NCI-H187 treated with DMSO at 0.1 percent for 48 hours (cell line): ENCODE results near the gene LMBRD1.
"Not testable (repeated sequence)": the region's sequence is repeated elsewhere in the genome, so short reads cannot be mapped to it uniquely, and the experiment has no call there.

Experiments
- DNase-seq: peaks from one replicate; lab custom pipeline; 2025; lab: John Stamatoyannopoulos, UW

The LMBRD1 gene

DNA sequence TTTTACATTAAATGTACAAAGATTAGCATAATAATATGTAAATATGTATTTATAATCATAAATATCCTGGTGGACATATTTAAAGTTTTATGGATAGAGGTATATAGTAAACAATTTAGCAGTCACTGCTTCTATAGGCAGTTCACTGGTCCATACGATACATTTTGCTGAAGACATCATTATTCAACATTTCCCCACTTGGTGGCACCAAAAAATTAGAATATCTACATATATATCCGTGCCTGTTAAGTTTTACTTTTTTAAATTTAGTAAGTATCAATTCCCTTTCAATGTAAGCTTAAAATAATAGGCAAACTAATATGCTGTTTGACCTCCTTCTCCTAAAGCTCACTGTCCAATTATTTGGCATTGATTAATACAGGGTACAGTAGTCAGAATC, 64.2 kb downstream of the LMBRD1 start:
- DNase-seq, result no peak

DNA sequence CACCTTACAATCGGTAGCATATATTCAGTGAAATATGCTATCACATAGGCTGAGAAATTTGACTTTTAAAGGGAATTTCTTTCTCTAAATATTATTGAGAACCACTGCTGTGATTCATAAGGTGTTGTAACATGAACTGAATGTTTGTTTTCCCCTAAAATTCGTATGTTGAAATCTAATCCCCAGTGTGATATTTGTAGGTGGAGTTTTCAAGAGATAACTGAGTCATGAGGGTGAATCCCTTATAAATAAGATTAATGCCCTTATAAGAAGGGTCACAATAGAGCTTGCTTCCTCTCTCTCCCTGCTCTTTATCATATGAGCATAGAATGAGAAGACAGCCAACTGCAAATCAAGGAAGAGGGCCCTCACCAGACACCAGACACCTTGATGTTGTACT, 64.8 kb downstream of the LMBRD1 start:
- no peak for DNase-seq

GRCh38 chr6:69729870-69730449, 66.8 kb downstream of the LMBRD1 start:
- no peak for DNase-seq

- no peak for DNase-seq
Observed at GRCh38 chr6:69722683-69723082, 74.1 kb downstream of the LMBRD1 start.

DNA sequence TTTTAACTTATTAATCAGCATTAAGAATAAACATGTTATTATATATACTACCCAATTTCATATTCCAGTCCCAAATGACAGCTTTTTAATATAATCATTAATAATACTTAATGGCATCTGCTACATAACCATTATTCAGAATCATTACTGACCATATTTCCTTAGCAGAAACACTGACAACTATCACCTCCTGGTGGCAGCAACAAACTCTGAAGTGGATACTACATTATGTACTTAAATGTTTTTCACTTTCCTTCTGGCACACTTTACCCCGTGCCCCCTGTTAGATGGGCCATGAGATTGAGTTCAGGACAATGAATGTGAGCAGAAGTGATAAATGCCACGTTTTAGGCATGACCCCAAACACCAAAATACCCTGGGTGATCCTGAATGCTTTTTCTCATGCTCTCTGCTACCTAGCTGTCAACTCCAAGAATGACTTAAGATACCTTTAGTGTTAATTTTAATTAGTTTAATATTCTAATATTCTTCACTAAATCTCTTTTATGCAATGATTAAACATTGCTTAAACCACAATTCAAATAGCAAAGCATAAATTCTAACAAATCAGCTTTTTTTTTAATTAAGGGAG, 77.1 kb downstream of the LMBRD1 start:
- DNase-seq, result no peak

DNA sequence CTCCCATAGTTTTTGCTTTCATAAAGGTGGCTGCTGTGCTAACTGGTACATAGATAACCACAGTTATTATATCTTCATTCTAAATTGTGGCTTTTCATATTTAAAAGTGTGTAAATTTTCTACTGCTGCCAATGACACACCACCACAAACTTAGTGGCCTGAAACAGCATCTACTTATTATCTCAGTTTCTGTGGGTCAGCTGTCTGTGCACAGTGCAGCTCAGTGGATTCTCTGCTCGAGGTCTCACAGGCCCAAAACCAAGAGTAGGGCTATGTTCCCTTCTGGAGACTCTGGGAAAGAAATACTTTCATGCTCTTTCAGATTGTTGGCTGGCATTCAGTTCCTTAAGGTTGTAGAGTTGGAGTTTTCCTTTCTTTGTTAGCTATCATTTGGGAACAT, 90.1 kb downstream of the LMBRD1 start:
- DNase-seq, result no peak

GRCh38 chr6:69705954-69706353, 90.9 kb downstream of the LMBRD1 start:
- DNase-seq, result no peak

DNA sequence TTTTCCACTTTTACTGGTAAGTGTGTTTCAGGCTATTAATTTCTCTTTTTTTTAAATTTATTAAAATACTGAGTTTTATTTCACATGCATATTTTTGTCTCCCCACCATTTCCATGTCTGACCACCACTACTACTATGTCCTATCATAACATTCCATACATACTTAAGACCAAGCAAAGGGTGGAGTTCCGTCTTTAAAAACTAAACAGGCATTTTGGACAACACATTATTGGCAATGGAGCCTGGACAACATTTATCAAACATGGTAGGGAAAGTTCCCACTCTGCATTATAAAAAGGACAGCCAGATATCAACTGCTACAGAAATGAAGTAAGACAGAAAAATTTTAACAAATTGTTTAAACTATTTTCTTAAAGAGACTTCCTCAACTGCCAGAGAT, 91.9 kb downstream of the LMBRD1 start:
- no peak for DNase-seq

DNA sequence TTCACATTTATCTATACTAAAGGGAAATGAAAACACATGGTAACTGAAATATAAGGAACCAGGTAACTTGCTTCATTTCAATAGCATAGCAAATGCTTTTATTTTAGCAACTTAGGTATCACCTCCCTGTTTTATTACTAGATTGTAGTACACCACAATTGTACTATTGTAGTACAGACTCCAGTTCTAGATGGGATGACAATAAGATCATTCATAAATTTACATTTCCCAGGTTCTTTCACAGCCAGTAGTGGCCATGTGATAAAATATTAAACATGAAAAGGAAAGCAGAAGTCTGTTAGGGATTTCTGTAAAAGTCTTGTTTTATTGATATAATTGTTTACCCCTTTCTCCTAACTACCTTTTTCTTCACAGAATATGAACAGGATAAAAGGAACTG, 97.2 kb downstream of the LMBRD1 start:
- no peak for DNase-seq

- DNase-seq, result no peak
Observed at GRCh38 chr6:69696273-69696672, 100.5 kb downstream of the LMBRD1 start.

GRCh38 chr6:69693762-69694161, 103.0 kb downstream of the LMBRD1 start:
- DNase-seq, result no peak

DNA sequence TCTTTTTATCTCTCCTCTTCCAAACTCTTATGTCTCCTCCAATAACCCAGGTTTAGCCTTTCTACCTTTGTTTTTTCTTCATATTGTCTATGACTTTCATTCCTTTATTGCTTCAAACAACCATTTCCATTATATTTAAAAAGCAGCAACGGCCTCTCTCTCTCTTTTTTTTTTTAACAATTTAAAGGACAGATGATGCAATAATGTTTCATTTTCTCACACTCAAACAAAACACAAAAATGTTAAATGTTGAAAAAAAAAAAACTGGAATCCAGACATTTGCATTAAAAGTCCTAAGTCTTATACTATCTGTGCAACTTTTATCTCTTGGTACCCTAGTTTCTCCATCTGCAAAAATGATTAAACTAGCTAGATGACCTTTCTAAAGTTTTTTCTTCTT, 105.8 kb downstream of the LMBRD1 start:
- no peak for DNase-seq

GRCh38 chr6:69680302-69680701, 116.5 kb downstream of the LMBRD1 start:
- DNase-seq, result no peak

DNA sequence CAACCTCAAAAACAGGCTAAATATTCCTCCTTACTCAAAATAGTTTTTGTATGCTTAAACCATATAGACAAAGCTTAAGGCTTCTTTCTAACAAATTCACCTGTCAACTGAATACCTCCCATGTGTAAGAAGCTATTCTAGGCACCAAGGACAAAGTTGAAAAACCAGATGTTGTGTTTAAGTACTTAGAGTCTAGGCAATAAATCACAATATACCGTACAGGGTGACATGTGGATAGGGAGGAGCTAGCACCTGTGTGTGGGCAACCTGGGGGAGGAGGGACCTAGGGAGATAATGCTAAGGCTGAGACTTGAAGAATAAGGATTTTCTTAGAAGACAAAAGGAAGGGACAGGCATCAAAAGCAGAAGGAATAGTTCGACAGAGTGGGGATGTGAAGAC, 123.5 kb downstream of the LMBRD1 start:
- DNase-seq, result no peak

GRCh38 chr6:69668916-69669315, 127.9 kb downstream of the LMBRD1 start:
- DNase-seq, result no peak

GRCh38 chr6:69666779-69667178, 130.0 kb downstream of the LMBRD1 start:
- DNase-seq, result not testable (repeated sequence)

- DNase-seq, result no peak
Observed at GRCh38 chr6:69665437-69665836, 131.4 kb downstream of the LMBRD1 start.

DNA sequence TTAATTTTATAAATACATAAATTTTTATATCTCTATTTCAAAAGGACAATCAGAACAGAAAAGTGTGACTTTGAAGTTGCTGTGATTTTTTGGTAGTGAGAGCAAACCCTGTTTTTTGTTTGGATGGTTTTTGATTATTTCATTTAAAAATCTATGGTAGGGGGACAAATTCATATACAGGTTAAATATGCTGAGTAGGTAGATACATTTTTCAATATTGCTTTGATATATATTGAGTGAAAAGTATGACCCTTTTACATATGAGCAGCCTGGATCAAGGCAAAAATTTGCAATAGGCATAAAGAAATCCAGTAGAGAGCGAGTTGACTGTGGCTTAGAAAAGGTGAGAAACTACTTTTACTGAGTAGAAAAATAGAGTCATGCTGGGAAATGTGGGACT, 132.3 kb downstream of the LMBRD1 start:
- no peak for DNase-seq

- no peak for DNase-seq
Observed at GRCh38 chr6:69663215-69663614, 133.6 kb downstream of the LMBRD1 start.

DNA sequence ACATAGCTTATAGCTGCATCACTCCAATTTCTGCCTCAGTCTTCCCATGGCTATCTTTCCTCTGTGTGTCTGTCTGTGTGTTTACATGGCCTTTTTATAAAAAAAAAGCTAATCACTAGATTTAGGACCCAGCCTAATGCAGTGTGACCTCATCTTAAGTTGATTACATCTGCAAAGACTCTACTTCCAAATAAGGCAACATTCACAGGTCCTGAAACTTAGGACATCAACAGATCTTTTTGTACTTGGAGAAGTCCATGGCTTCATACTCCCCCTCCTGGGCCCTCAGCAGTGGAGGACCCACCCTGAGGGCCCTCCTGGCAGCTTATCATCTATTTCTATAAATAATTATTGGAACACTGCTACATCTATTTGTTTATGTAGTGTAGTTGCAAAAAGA, 146.1 kb downstream of the LMBRD1 start:
- DNase-seq, result no peak

- no peak for DNase-seq
Observed at GRCh38 chr6:69647726-69648125, 149.1 kb downstream of the LMBRD1 start.

DNA sequence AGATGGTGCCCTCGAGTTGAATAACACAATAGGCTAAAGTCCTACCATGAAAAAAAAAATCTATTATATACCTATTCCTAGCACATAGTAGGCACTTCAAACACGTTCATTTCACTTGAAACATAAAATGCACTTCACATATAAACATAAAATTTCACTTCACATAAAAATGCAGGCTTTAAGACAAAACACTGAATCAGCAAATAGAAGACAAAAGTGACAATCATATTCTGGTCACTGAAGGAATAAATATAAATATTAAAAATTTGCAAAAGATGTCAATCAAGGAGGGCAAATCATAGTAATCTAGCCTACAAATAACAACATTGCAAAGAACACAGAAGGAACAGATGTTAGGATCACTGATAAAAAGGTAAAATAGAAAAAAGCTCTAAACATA, 153.1 kb downstream of the LMBRD1 start:
- no peak for DNase-seq

GRCh38 chr6:69632932-69633331, 163.9 kb downstream of the LMBRD1 start:
- DNase-seq, result no peak

DNA sequence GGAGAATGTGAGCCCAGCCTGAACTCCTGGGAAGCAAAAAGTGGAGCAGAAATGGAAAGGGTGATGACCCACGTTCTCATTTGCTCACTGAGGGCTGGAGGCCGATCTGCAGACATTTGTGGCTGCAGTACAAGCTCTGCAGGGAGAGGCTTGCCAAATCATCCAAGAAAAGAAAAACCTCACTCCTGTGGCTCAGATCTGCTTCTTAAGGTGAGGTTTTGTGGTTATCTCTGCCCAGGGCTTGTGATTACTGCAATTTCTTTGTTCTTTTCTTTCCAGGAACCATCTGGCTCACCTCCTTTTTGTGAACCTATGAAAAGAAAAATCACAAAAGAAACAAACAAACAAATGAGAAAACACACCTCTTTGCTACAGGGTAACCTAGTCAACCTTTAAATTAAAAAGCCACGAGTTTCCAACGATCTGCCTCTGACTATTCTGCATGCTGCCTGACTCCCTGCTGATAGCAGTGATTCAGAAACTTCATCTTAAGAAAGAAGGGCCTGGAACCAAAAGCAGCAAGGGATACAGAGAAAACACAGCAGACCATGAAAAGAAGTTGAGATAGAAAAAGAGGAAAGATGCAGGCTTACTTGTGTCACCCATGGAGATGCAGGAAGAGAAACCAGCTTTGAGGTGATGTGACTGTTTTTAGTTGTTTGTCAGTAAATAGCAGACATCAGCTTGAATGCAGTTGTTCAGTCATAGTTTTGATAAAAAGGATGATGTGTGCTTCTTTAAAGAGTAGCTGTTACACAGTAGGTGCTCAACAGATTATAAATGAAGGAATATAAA, 165.1 kb downstream of the LMBRD1 start:
- no peak for DNase-seq
